Loucy (cell line): ENCODE measurements around the gene RNFT2.

Experiments
- H2AFZ ChIP-seq: fragments of 200-600 bp; sonication (generic); 2 replicates; pipeline ENCODE4 v1.6.0; 2016; ENCODE audit warnings: antibody characterized with exemption, mild to moderate bottlenecking, low read length, moderate library complexity
- H3F3A ChIP-seq: fragments of 200-600 bp; 2 replicates; pipeline ENCODE4 v1.6.0; 2016; ENCODE audit warnings: antibody characterized with exemption, low read depth, mild to moderate bottlenecking
- H3K27me3 ChIP-seq: fragments of 200-600 bp; sonication (generic); 2 replicates; pipeline ENCODE4 v1.6.1; 2014; ENCODE audit warnings: low read length, mild to moderate bottlenecking; ENCODE audit not compliant: insufficient read depth, poor library complexity, severe bottlenecking
- H3K36me3 ChIP-seq: fragments of 200-600 bp; sonication (generic); 2 replicates; pipeline ENCODE4 v1.6.1; 2016; ENCODE audit warnings: low read length; ENCODE audit not compliant: insufficient read depth
- H3K4me1 ChIP-seq: fragments of 200-600 bp; sonication (generic); 2 replicates; pipeline ENCODE4 v1.5.1; 2014; ENCODE audit warnings: low read length, mild to moderate bottlenecking; ENCODE audit not compliant: insufficient read depth, poor library complexity, severe bottlenecking
- H3K4me2 ChIP-seq: fragments of 200-600 bp; sonication (generic); 2 replicates; pipeline ENCODE4 v1.6.0; 2014; ENCODE audit warnings: antibody characterized with exemption, low read length, low read depth, mild to moderate bottlenecking; ENCODE audit not compliant: poor library complexity, severe bottlenecking
- H3K4me3 ChIP-seq: fragments of 200-600 bp; sonication (generic); 2 replicates; pipeline ENCODE4 v1.5.1; 2014; ENCODE audit warnings: low read length, mild to moderate bottlenecking, mixed read lengths; ENCODE audit not compliant: poor library complexity, severe bottlenecking
- H3K79me2 ChIP-seq: fragments of 200-600 bp; sonication (generic); 2 replicates; pipeline ENCODE4 v1.6.1; 2014; ENCODE audit warnings: low read length; ENCODE audit not compliant: insufficient read depth
- H3K9ac ChIP-seq: fragments of 200-600 bp; sonication (generic); 2 replicates; pipeline ENCODE4 v1.6.0; 2014; ENCODE audit warnings: mild to moderate bottlenecking, low read depth, low read length, moderate library complexity; ENCODE audit not compliant: poor library complexity, severe bottlenecking
- H3K9me2 ChIP-seq: fragments of 200-600 bp; sonication (generic); replicated peaks from 2 replicates; pipeline ENCODE4 v1.6.1; 2016; ENCODE audit warnings: low read depth, low read length, mixed read lengths
- H3K9me3 ChIP-seq: fragments of 200-600 bp; sonication (generic); 2 replicates; pipeline ENCODE4 v1.6.1; 2014; ENCODE audit warnings: mild to moderate bottlenecking, antibody characterized with exemption, low read length, low read depth; ENCODE audit not compliant: insufficient read depth
- H4K20me1 ChIP-seq: fragments of 200-600 bp; sonication (generic); 2 replicates; pipeline ENCODE4 v1.6.0; 2014; ENCODE audit warnings: antibody characterized with exemption, low read length, mild to moderate bottlenecking; ENCODE audit not compliant: insufficient read depth, poor library complexity, severe bottlenecking
- EZH2phosphoT487 ChIP-seq: fragments of 200-600 bp; IDR thresholded peaks from 2 replicates; pipeline ENCODE4 v1.6.1; 2018; ENCODE audit warnings: antibody characterized with exemption, mild to moderate bottlenecking, moderate library complexity, borderline replicate concordance
- TF ChIP-seq, protein P1 (sequence below): fragments of 200-600 bp; sonication (generic); conservative IDR thresholded peaks from 2 replicates; pipeline ENCODE4 v1.5.1; 2014; ENCODE audit warnings: mild to moderate bottlenecking, antibody characterized with exemption, low read length

RNFT2 gene

GRCh38 chr12:116804051-116804450 is 65.9 kb downstream of the RNFT2 start:
- no peak overlapping the region for H3K4me3 ChIP-seq

GRCh38 chr12:116806845-116807440 is 68.8 kb downstream of the RNFT2 start:
- no peak overlapping the region for H3K9ac ChIP-seq
- TF ChIP-seq, protein P1, sequence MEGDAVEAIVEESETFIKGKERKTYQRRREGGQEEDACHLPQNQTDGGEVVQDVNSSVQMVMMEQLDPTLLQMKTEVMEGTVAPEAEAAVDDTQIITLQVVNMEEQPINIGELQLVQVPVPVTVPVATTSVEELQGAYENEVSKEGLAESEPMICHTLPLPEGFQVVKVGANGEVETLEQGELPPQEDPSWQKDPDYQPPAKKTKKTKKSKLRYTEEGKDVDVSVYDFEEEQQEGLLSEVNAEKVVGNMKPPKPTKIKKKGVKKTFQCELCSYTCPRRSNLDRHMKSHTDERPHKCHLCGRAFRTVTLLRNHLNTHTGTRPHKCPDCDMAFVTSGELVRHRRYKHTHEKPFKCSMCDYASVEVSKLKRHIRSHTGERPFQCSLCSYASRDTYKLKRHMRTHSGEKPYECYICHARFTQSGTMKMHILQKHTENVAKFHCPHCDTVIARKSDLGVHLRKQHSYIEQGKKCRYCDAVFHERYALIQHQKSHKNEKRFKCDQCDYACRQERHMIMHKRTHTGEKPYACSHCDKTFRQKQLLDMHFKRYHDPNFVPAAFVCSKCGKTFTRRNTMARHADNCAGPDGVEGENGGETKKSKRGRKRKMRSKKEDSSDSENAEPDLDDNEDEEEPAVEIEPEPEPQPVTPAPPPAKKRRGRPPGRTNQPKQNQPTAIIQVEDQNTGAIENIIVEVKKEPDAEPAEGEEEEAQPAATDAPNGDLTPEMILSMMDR = no peak
- TF ChIP-seq EZH2phosphoT487 = no peak
- no peak overlapping the region for H3K4me2 ChIP-seq
- H3K4me3 ChIP-seq = no peak overlapping the region
- no peaks in the 10 kb centered on the region for H3F3A ChIP-seq
- no peaks in the 10 kb centered on the region for H3K9me2 ChIP-seq
- no peaks in the 10 kb centered on the region for H4K20me1 ChIP-seq
- no peaks in the 10 kb centered on the region for H3K79me2 ChIP-seq
- no peak overlapping the region for H2AFZ ChIP-seq
- H3K27me3 ChIP-seq = no peaks in the 10 kb centered on the region
- H3K36me3 ChIP-seq = no peaks in the 10 kb centered on the region
- H3K9me3 ChIP-seq = no peaks in the 10 kb centered on the region
- peaks cover 26% of the 10 kb centered on the region for H3K4me1 ChIP-seq

More at GRCh38 chr12:116804051-116804450, 65.9 kb downstream of the RNFT2 start:
- Histone ChIP-seq H3K9ac (no peak overlapping the region), H3K9me2 (no peaks in the 10 kb centered on the region), H3K27me3 (no peaks in the 10 kb centered on the region), H3K79me2 (no peaks in the 10 kb centered on the region), H3F3A (no peaks in the 10 kb centered on the region), H3K4me1 (peaks cover 26% of the 10 kb centered on the region), H2AFZ (no peak overlapping the region), H3K36me3 (no peaks in the 10 kb centered on the region; the same call in 1 of the 2 replicates), H4K20me1 (no peaks in the 10 kb centered on the region), H3K9me3 (peaks cover 4% of the 10 kb centered on the region; the same call in 1 of the 2 replicates), H3K4me2 (peak overlapping the region; percentile 64)
- TF ChIP-seq, protein P1 = no peak
- no peak for TF ChIP-seq EZH2phosphoT487

DNA sequence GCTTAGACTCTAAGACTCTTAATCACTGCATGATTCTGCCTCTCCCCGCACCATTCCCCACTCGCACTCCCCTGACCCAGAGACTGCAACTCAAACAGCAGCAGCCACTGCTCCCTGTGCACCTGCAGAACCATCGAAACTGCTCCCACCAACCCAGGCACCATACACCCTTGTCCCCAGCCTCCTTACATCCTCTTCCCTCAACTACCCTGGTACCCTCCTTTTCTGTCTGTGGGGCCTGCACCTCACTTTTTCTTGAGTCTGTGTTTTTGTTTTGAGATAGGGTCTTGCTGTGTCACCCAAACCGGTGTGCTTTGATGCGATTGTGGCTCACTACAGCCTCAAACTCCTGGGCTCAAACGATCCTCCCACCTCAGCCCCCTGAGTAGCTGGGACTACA is 69.4 kb downstream of the RNFT2 start:
- H3K4me1 ChIP-seq = peaks cover 24% of the 10 kb centered on the region
- no peak overlapping the region for H3K9ac ChIP-seq
- TF ChIP-seq, protein P1 = no peak
- no peak for TF ChIP-seq EZH2phosphoT487
- no peaks in the 10 kb centered on the region for H3K79me2 ChIP-seq
- H3K4me3 ChIP-seq = no peak overlapping the region
- no peak overlapping the region for H2AFZ ChIP-seq
- H3K27me3 ChIP-seq = no peaks in the 10 kb centered on the region
- no peaks in the 10 kb centered on the region for H4K20me1 ChIP-seq
- no peaks in the 10 kb centered on the region for H3F3A ChIP-seq
- H3K9me2 ChIP-seq = no peaks in the 10 kb centered on the region
- no peak overlapping the region for H3K4me2 ChIP-seq
- no peaks in the 10 kb centered on the region for H3K9me3 ChIP-seq
- H3K36me3 ChIP-seq = no peaks in the 10 kb centered on the region
